GM12878 (cell line): ENCODE measurements around the gene ADAM19. TPM values are rescaled to one million over a fixed set of nuclear protein-coding genes. Genes with fewer than 3 reads are reported as not detected.

Experiments used
- ATAC-seq: fragments of 200-7000 bp; cut with Tn5 transposase; 3 replicates; pipeline ENCODE4 v1.9.1; 2020; ENCODE audit warnings: mild to moderate bottlenecking, moderate library complexity
- BruUV-seq: library from RNA; stranded (reverse); fragments of 400-500 nt; replicated peaks from 2 replicates; lab custom pipeline; 2021; lab: Mats Ljungman, UMichigan
- CTCF ChIA-PET: fragments of 300-600 bp; sonication (Branson Sonifier 250); formaldehyde crosslinking; extraction: SDS; loops from one replicate; lab custom pipeline; 2021; ENCODE audit warnings: inconsistent platforms; lab: Yijun Ruan, JAX
- POLR2A ChIA-PET: fragments of 350-600 bp; formaldehyde crosslinking; extraction: SDS; loops from one replicate; lab custom pipeline; 2021; ENCODE audit warnings: inconsistent platforms; lab: Charles Lee
- RAD21 ChIA-PET: fragments of 300-600 bp; sonication (Branson Sonifier 250); formaldehyde crosslinking; loops from one replicate; lab custom pipeline; 2023; ENCODE audit warnings: antibody characterized with exemption; ENCODE audit not compliant: unreplicated experiment; lab: Charles Lee
- SMC1A ChIA-PET: fragments of 300-600 bp; sonication (Branson Sonifier 250); formaldehyde crosslinking; loops from one replicate; lab custom pipeline; 2023; ENCODE audit not compliant: unreplicated experiment, uncharacterized antibody; lab: Charles Lee
- DNase-seq: peaks from one replicate; pipeline ENCODE4 v3.0.0-alpha.2; 2011; ENCODE audit warnings: low read depth, low spot score
- FAIRE-seq: peaks from 3 replicates; lab custom pipeline; 2011; peaks lifted over from hg19 to GRCh38; lab: Jason Lieb, UNC
- H2AFZ ChIP-seq: 2 replicates; pipeline ENCODE4 v1.6.0; 2011; ENCODE audit warnings: low read depth, low read length, control low read depth; ENCODE audit not compliant: control insufficient read depth
- H3K27ac ChIP-seq: 2 replicates; pipeline ENCODE4 v1.5.1; 2011; ENCODE audit warnings: control low read depth; ENCODE audit not compliant: control insufficient read depth, insufficient read depth
- H3K27me3 ChIP-seq, 2 experiments: replicated peaks in 1 of 2; 2 replicates each; pipeline versions ENCODE4 v1.6.0 to v1.6.1; 2011; ENCODE audit warnings: low read length in 1 of 2; ENCODE audit not compliant: control insufficient read depth in 2 of 2, insufficient read depth in 2 of 2
- H3K36me3 ChIP-seq, 2 experiments: 2 replicates each; pipeline ENCODE4 v1.5.1; 2011; ENCODE audit warnings: low read length in 1 of 2; ENCODE audit not compliant: control insufficient read depth in 2 of 2, insufficient read depth in 2 of 2
- H3K4me1 ChIP-seq: 2 replicates; pipeline ENCODE4 v1.6.1; 2011; ENCODE audit warnings: mild to moderate bottlenecking, low read length, moderate library complexity, mixed read lengths; ENCODE audit not compliant: control insufficient read depth, insufficient read depth
- H3K4me2 ChIP-seq: 2 replicates; pipeline ENCODE4 v1.6.0; 2011; ENCODE audit warnings: control low read depth; ENCODE audit not compliant: control insufficient read depth, insufficient read depth
- H3K4me3 ChIP-seq: fragments of 200-600 bp; sonication (generic); 2 replicates; pipeline ENCODE4 v1.5.1; 2016
- H3K79me2 ChIP-seq: 2 replicates; pipeline ENCODE4 v1.6.0; 2011; ENCODE audit warnings: low read length; ENCODE audit not compliant: control insufficient read depth, insufficient read depth
- H3K9ac ChIP-seq: 2 replicates; pipeline ENCODE4 v1.8.0; 2011; ENCODE audit warnings: low read length, control low read depth, mixed read lengths; ENCODE audit not compliant: control insufficient read depth, insufficient read depth
- H3K9me3 ChIP-seq: replicated peaks from 3 replicates; pipeline ENCODE4 v1.5.1; 2011; ENCODE audit warnings: mild to moderate bottlenecking, low read length; ENCODE audit not compliant: control insufficient read depth, insufficient read depth
- H4K20me1 ChIP-seq: 2 replicates; pipeline ENCODE4 v1.6.0; 2011; ENCODE audit not compliant: control insufficient read depth, insufficient read depth
- BHLHE40 ChIP-seq, 2 experiments: fragments of 450-650 bp in 1 of 2; IDR thresholded peaks; 2 replicates each; pipeline ENCODE4 v1.6.1; 2011 to 2017; ENCODE audit warnings: low read depth in 2 of 2, borderline replicate concordance in 1 of 2, improper control_type of control experiment in 1 of 2, low read length in 1 of 2, mild to moderate bottlenecking in 1 of 2
- EP300 ChIP-seq, 2 experiments: fragments of 150-350 bp in 1 of 2; IDR thresholded peaks; 2 replicates each; pipeline ENCODE4 v1.6.1; 2011 to 2012; ENCODE audit warnings: low read depth in 2 of 2, low read length in 2 of 2, borderline replicate concordance in 1 of 2, improper control_type of control experiment in 1 of 2, inconsistent platforms in 1 of 2; ENCODE audit not compliant: control insufficient read depth in 1 of 2
- HDAC6 ChIP-seq: fragments of 200-600 bp; sonication (generic); IDR thresholded peaks from one replicate; pipeline ENCODE4 v1.8.0; 2017; ENCODE audit warnings: antibody characterized with exemption; ENCODE audit not compliant: unreplicated experiment
- IKZF2 ChIP-seq, 2 experiments: fragments of 450-650 bp; IDR thresholded peaks; 2 replicates each; pipeline ENCODE4 v1.6.1; 2017; ENCODE audit warnings: mild to moderate bottlenecking in 2 of 2, moderate library complexity in 2 of 2
- JUNB ChIP-seq: IDR thresholded peaks from 2 replicates; pipeline ENCODE4 v1.6.1; 2016; ENCODE audit warnings: antibody characterized with exemption, mild to moderate bottlenecking
- JUND ChIP-seq: IDR thresholded peaks from 2 replicates; pipeline ENCODE4 v1.6.1; 2012; ENCODE audit warnings: low read depth, mild to moderate bottlenecking, low read length, improper control_type of control experiment, moderate library complexity
- MEF2B ChIP-seq: fragments of 450-650 bp; IDR thresholded peaks from 2 replicates; pipeline ENCODE4 v1.6.1; 2018; ENCODE audit warnings: mild to moderate bottlenecking, moderate library complexity; ENCODE audit not compliant: partially characterized antibody, poor library complexity, severe bottlenecking
- MTA2 ChIP-seq: fragments of 450-650 bp; IDR thresholded peaks from 2 replicates; pipeline ENCODE4 v1.6.1; 2016; ENCODE audit warnings: low read depth, mild to moderate bottlenecking, moderate library complexity
- NFYA ChIP-seq: IDR thresholded peaks from 2 replicates; pipeline ENCODE4 v1.6.1; 2011; ENCODE audit warnings: low read depth, mild to moderate bottlenecking, low read length, improper control_type of control experiment, borderline replicate concordance
- RAD51 ChIP-seq: fragments of 450-650 bp; IDR thresholded peaks from 2 replicates; pipeline ENCODE4 v1.6.1; 2016; ENCODE audit warnings: moderate library complexity, mild to moderate bottlenecking, inconsistent platforms
- RELB ChIP-seq: fragments of 450-650 bp; IDR thresholded peaks from 2 replicates; pipeline ENCODE4 v1.6.1; 2017; ENCODE audit warnings: low read depth, mild to moderate bottlenecking, moderate library complexity
- SIX5 ChIP-seq: IDR thresholded peaks from 2 replicates; pipeline ENCODE4 v1.6.1; 2011; ENCODE audit warnings: mild to moderate bottlenecking, low read depth, low read length, moderate library complexity; ENCODE audit not compliant: severe bottlenecking
- SMARCA5 ChIP-seq: fragments of 450-650 bp; IDR thresholded peaks from 2 replicates; pipeline ENCODE4 v1.6.1; 2017; ENCODE audit warnings: mild to moderate bottlenecking
- SREBF1 ChIP-seq: IDR thresholded peaks from 2 replicates; pipeline ENCODE4 v1.6.1; 2012; ENCODE audit warnings: mild to moderate bottlenecking, low read length
- SRF ChIP-seq, 2 experiments: IDR thresholded peaks; 2 replicates each; pipeline ENCODE4 v1.6.1; 2011; ENCODE audit warnings: low read depth in 2 of 2, low read length in 2 of 2, mild to moderate bottlenecking in 1 of 2, moderate library complexity in 1 of 2
- STAT3 ChIP-seq: IDR thresholded peaks from 2 replicates; pipeline ENCODE4 v1.6.1; 2011; ENCODE audit warnings: low read depth, low read length, improper control_type of control experiment
- TARDBP ChIP-seq: IDR thresholded peaks from 2 replicates; pipeline ENCODE4 v1.6.1; 2016; ENCODE audit warnings: borderline replicate concordance
- TCF12 ChIP-seq: IDR thresholded peaks from 2 replicates; pipeline ENCODE4 v1.6.1; 2011; ENCODE audit warnings: low read depth, mild to moderate bottlenecking, low read length
- USF2 ChIP-seq: IDR thresholded peaks from 2 replicates; pipeline ENCODE4 v1.6.1; 2011; ENCODE audit warnings: low read depth, low read length, improper control_type of control experiment, borderline replicate concordance
- WGBS: methylation state at CpG from one replicate; pipeline ENCODE4 v1.1.6; 2016; ENCODE audit warnings: low lambda C conversion rate; ENCODE audit not compliant: insufficient replicate concordance, insufficient coverage; ENCODE audit errors: missing lambda C conversion rate; 5-methylcytosine and 5-hydroxymethylcytosine counted together
- in situ Hi-C: fragments of 300-500 bp; cut with MboI; formaldehyde crosslinking; loops from 9 replicates; pipeline ENCODE4 v1.14.3; 2018; ENCODE audit warnings: mixed read lengths
- intact Hi-C: fragments of 100-400 bp; cut with micrococcal nuclease; formaldehyde crosslinking; loops from one replicate; pipeline ENCODE4 v1.14.2; 2022; ENCODE audit not compliant: unreplicated experiment
- polyA plus RNA-seq, 11 experiments: library from polyadenylated mRNA; depleted of rRNA in 4 of 11; unstranded in 6 of 11; stranded (reverse) in 5 of 11; fragments of >200 nt; fragmentation: Nextera tagmentation in 4 of 11; fragmentation: Illumina TruSeq in 1 of 11; extraction: Ambion mirVana in 4 of 11; extraction: Trizol in 1 of 11; gene quantifications; 1 replicate in 1 of 11; 2 replicates in 10 of 11; pipeline versions ENCODE4 v1.2.1 to v1.2.3, GENCODE V29; 2011 to 2016; ENCODE audit warnings: inconsistent platforms in 2 of 11, missing spikeins in 2 of 11, low read depth in 1 of 11
- total RNA-seq, 4 experiments: library from RNA; depleted of rRNA in 3 of 4; stranded (reverse); fragments of >200 nt in 3 of 4; fragmentation: Illumina TruSeq in 1 of 4; extraction: Trizol in 1 of 4; gene quantifications; 2 replicates each; pipeline versions ENCODE4 v1.2.1 to v1.2.3, GENCODE V29; 2013 to 2021

The ADAM19 gene
- total and polyA plus RNA-seq, 10 of the 15 experiments (the other 5 are each of a cell fraction or from before 2014, with no cell fraction given), result 16.0 to 92.8 (median 44.7) TPM

GRCh38 chr5:157613385-157614245 is 38.0 kb upstream of the ADAM19 start (continued):
- TF ChIP-seq JUND (no peak), SREBF1 (no peak), SRF (IDR thresholded peaks at IDR 0.05; ENCODE audit: low read depth in 2 of 2, low read length in 2 of 2) (no peak), TCF12 (no peak), HDAC6 (no peak), RELB (no peak)

- intact Hi-C loops (loop anchor here (5.0 kb wide), 1 partner anchor 40 kb away; no protein-coding TSS in a partner anchor), in situ Hi-C loops (no loop called here)
- H3K79me2 ChIP-seq, result no peaks in the 10 kb centered on the region
- ChIA-PET CTCF (interaction anchor here (0.9 to 3.0 kb wide), 7 partner anchors 9 to 143 kb away, joined by 3 to 13 read pairs (median 3); no protein-coding TSS in a partner anchor), SMC1A (interaction anchor here (0.7 to 11.6 kb wide), 16 partner anchors 9 to 106 kb away, joined by 3 to 142 read pairs (median 5); no protein-coding TSS in a partner anchor), RAD21 (interaction anchor here (0.7 to 7.2 kb wide), 7 partner anchors 9 to 141 kb away, joined by 3 to 90 read pairs (median 4); partner anchors contain the start of gene C5orf52), POLR2A (interaction anchor here (0.5 to 3.3 kb wide), 5 partner anchors 8 to 92 kb away, joined by 3 to 19 read pairs (median 3); no protein-coding TSS in a partner anchor)
- TF ChIP-seq TARDBP (no peak), USF2 (no peak), JUNB (no peak), SMARCA5 (no peak), RAD51 (no peak), IKZF2 (IDR thresholded peaks at IDR 0.05) (no peak), SIX5 (no peak), MTA2 (no peak), MEF2B (no peak), STAT3 (no peak), EP300 (IDR thresholded peaks at IDR 0.05; ENCODE audit: borderline replicate concordance in 1 of 2, control insufficient read depth in 1 of 2, low read depth in 2 of 2, low read length in 2 of 2) (no peak), BHLHE40 (IDR thresholded peaks at IDR 0.05; ENCODE audit: borderline replicate concordance in 1 of 2, low read depth in 2 of 2, low read length in 1 of 2) (no peak), NFYA (no peak)
- no peak overlapping the region for H3K9ac ChIP-seq
- H3K4me3 ChIP-seq, result no peak overlapping the region
- BruUV-seq, result no TSS peak
- no peaks in the 10 kb centered on the region for H4K20me1 ChIP-seq
- peaks cover 31% of the 10 kb centered on the region for H3K4me1 ChIP-seq
- 95% methylated on average over 5 of the region's 5 CpGs for WGBS
- DNase-seq (no peak), FAIRE-seq (no peak), ATAC-seq (no peak)
- no peaks in the 10 kb centered on the region; the same call in 2 of the 3 replicates for H3K9me3 ChIP-seq
- H3K27me3 ChIP-seq, result no peaks in the 10 kb centered on the region
- no peak overlapping the region for H2AFZ ChIP-seq
- H3K27ac ChIP-seq, result peak overlapping the region; percentile 67
- no peak overlapping the region for H3K4me2 ChIP-seq
- no peaks in the 10 kb centered on the region for H3K36me3 ChIP-seq
Observed at GRCh38 chr5:157612581-157612980, 37.0 kb upstream of the ADAM19 start.
